ENCODE results near the gene ATXN7.

Gene ATXN7

GRCh38 chr3:63874769-63875168, 11.1 kb downstream of the ATXN7 start:
- no peak for DNase-seq (ENCODE audit: low read depth)
- no peak for TF ChIP-seq CTCF (IDR thresholded peaks at IDR 0.05; ENCODE audit: low read length, missing control alignments)
- H3K4me3 ChIP-seq (replicated peaks; ENCODE audit: low read depth, low read length) = no peak overlapping the region

- no peak for TF ChIP-seq CTCF (IDR thresholded peaks at IDR 0.05; ENCODE audit: low read length, missing control alignments)
- no peak for DNase-seq (ENCODE audit: low read depth)
- H3K4me3 ChIP-seq (replicated peaks; ENCODE audit: low read depth, low read length) = no peak overlapping the region
Observed at GRCh38 chr3:63875510-63875909, 11.8 kb downstream of the ATXN7 start.

- TF ChIP-seq CTCF (IDR thresholded peaks at IDR 0.05; ENCODE audit: low read length, missing control alignments) = no peak
- no peak for DNase-seq (ENCODE audit: low read depth)
- H3K4me3 ChIP-seq (replicated peaks; ENCODE audit: low read depth, low read length) = no peak overlapping the region
Observed at GRCh38 chr3:63876260-63876659, 12.6 kb downstream of the ATXN7 start.

- no peak overlapping the region for H3K4me3 ChIP-seq (replicated peaks; ENCODE audit: low read depth, low read length)
- no peak for DNase-seq (ENCODE audit: low read depth)
- TF ChIP-seq CTCF (IDR thresholded peaks at IDR 0.05; ENCODE audit: low read length, missing control alignments) = no peak
Observed at GRCh38 chr3:63877737-63878393, 14.2 kb downstream of the ATXN7 start.

GRCh38 chr3:63878394-63879060, 14.9 kb downstream of the ATXN7 start:
- no peak for DNase-seq (ENCODE audit: low read depth)
- no peak for TF ChIP-seq CTCF (IDR thresholded peaks at IDR 0.05; ENCODE audit: low read length, missing control alignments)
- no peak overlapping the region for H3K4me3 ChIP-seq (replicated peaks; ENCODE audit: low read depth, low read length)

GRCh38 chr3:63880653-63881052, 17.0 kb downstream of the ATXN7 start:
- TF ChIP-seq CTCF (IDR thresholded peaks at IDR 0.05; ENCODE audit: low read length, missing control alignments) = no peak
- no peak overlapping the region for H3K4me3 ChIP-seq (replicated peaks; ENCODE audit: low read depth, low read length)

GRCh38 chr3:63886858-63887257, 23.2 kb downstream of the ATXN7 start:
- no peak for TF ChIP-seq CTCF (IDR thresholded peaks at IDR 0.05; ENCODE audit: low read length, missing control alignments)
- H3K4me3 ChIP-seq (replicated peaks; ENCODE audit: low read depth, low read length) = no peak overlapping the region
- DNase-seq (ENCODE audit: low read depth) = no peak

More at GRCh38 chr3:63880653-63881052, 17.0 kb downstream of the ATXN7 start:
- no peak for DNase-seq (ENCODE audit: low read depth)
